SU-DHL-6 (cell line): ENCODE data around the gene SPACA9.

Experiments used
- CTCF ChIP-seq: fragments of 200-600 bp; sonication (generic); IDR thresholded peaks from one replicate; pipeline ENCODE4 v1.5.1; 2017; ENCODE audit warnings: antibody characterized with exemption, mild to moderate bottlenecking, low read length, moderate library complexity; ENCODE audit not compliant: insufficient read depth, poor library complexity, severe bottlenecking
- EZH2phosphoT487 ChIP-seq: fragments of 200-600 bp; sonication (generic), shearing (Covaris generic); conservative IDR thresholded peaks from 2 replicates; pipeline ENCODE4 v1.6.1; 2018; ENCODE audit warnings: mild to moderate bottlenecking, antibody characterized with exemption, low read length, moderate library complexity, mixed read lengths

GRCh38 chr9:132846918-132847515, 31.7 kb upstream of the SPACA9 start:
- no peak for TF ChIP-seq EZH2phosphoT487
- TF ChIP-seq CTCF = no peak
